ENCODE measurements around the gene CTU2. TPM values are rescaled to one million over a fixed set of nuclear protein-coding genes. Genes with fewer than 3 reads are reported as not detected.
A peak's percentile ranks its signal among the peaks of the same experiment; 100 is the strongest.

The CTU2 gene
- total and polyA plus RNA-seq, 9 of the 15 experiments (the other 6 are each of a cell fraction or from before 2014, with no cell fraction given) = 1.3 to 105 (median 23.2) TPM

GRCh38 chr16:88737298-88738150 lies 31.2 kb downstream of the CTU2 start (continued):
- TF ChIP-seq CUX1 (CRISPR knock-in tag; IDR thresholded peaks at IDR 0.05) (no peak), TSHZ1 (CRISPR knock-in tag; IDR thresholded peaks at IDR 0.05) (no peak), KLF10 (CRISPR knock-in tag; IDR thresholded peaks at IDR 0.05) (no peak), RUNX1 (IDR thresholded peaks at IDR 0.05; ENCODE audit: low read depth) (peak; percentile 50; the same call in 1 of the 2 replicates), ZNF23 (CRISPR knock-in tag; IDR thresholded peaks at IDR 0.05) (no peak), ILF3 (IDR thresholded peaks at IDR 0.05; ENCODE audit: borderline replicate concordance) (no peak), TAL1 (IDR thresholded peaks at IDR 0.05) (no peak), GMEB1 (CRISPR knock-in tag; IDR thresholded peaks at IDR 0.05) (0 out of 2 replicates have a peak, but pooled peaks have one; percentile 26), ZNF133 (CRISPR knock-in tag; IDR thresholded peaks at IDR 0.05) (no peak), ZNF12 (CRISPR knock-in tag; IDR thresholded peaks at IDR 0.05) (no peak), ZNF766 (CRISPR knock-in tag; conservative IDR thresholded peaks at IDR 0.05) (no peak), SOX6 (IDR thresholded peaks at IDR 0.05) (peak; percentile 56), CTCF (IDR thresholded peaks at IDR 0.05 in 2 of 3, conservative IDR thresholded peaks at IDR 0.05 in 1 of 3; ENCODE audit: insufficient read depth in 2 of 3, low read depth in 1 of 3, low read length in 3 of 3) (peak; percentile 97 to 99 (median 99)), ZNF707 (CRISPR knock-in tag; conservative IDR thresholded peaks at IDR 0.05) (no peak)
